Prostate gland (tissue), 2 donors: ENCODE data around the gene SPDEF. TPM values are rescaled to one million over a fixed set of nuclear protein-coding genes. Genes with fewer than 3 reads are reported as not detected.

Experiments used
- DNase-seq: peaks from one replicate; pipeline ENCODE4 v3.0.0-alpha.2; 2019; ENCODE audit warnings: low spot score
- H3K27ac ChIP-seq, 2 donors: fragments of 200-600 bp; sonication (generic); 2 replicates each; pipeline ENCODE4 v1.5.1; 2017 to 2019
- H3K27me3 ChIP-seq: fragments of 200-600 bp; sonication (generic); replicated peaks from 2 replicates; pipeline ENCODE4 v1.5.1; 2019; ENCODE audit not compliant: insufficient read depth
- H3K36me3 ChIP-seq, 2 donors: fragments of 200-600 bp; sonication (generic); 1 replicate in 1 of 2; 2 replicates in 1 of 2; pipeline versions ENCODE4 v1.5.1 to v1.8.1; 2017 to 2019
- H3K4me1 ChIP-seq: fragments of 200-600 bp; sonication (generic); replicated peaks from 2 replicates; pipeline ENCODE4 v1.5.1; 2019
- H3K4me3 ChIP-seq, 2 donors: fragments of 200-600 bp; sonication (generic); 2 replicates each; pipeline ENCODE4 v1.5.1; 2017 to 2019
- H3K9me3 ChIP-seq: fragments of 200-600 bp; sonication (generic); 2 replicates; pipeline ENCODE4 v1.5.1; 2017
- CTCF ChIP-seq, 4 experiments: fragments of 200-600 bp in 2 of 4; fragments of 450-650 bp in 2 of 4; sonication (generic) in 2 of 4; IDR thresholded peaks; 1 replicate in 3 of 4; 2 replicates in 1 of 4; pipeline ENCODE4 v1.5.1; 2016 to 2019; ENCODE audit warnings: antibody characterized with exemption in 4 of 4, mild to moderate bottlenecking in 2 of 4, moderate library complexity in 2 of 4
- POLR2A ChIP-seq: fragments of 450-650 bp; IDR thresholded peaks from one replicate; pipeline ENCODE4 v1.6.1; 2016; ENCODE audit warnings: antibody characterized with exemption, mild to moderate bottlenecking
- POLR2AphosphoS5 ChIP-seq: sonication (generic); formaldehyde crosslinking; IDR thresholded peaks from one replicate; pipeline ENCODE4 v1.6.1; 2017; ENCODE audit warnings: antibody characterized with exemption
- WGBS: methylation state at CpG from one replicate; pipeline ENCODE4 v1.1.5; 2018; 5-methylcytosine and 5-hydroxymethylcytosine counted together
- intact Hi-C: fragments of 100-400 bp; cut with DNase I; formaldehyde crosslinking; loops from one replicate; pipeline ENCODE4 v1.14.2; 2022
- total RNA-seq, 2 donors: library from RNA; depleted of rRNA; stranded (reverse); fragments of >200 nt; gene quantifications; one replicate each; pipeline ENCODE4 v1.1.0, GENCODE V29; 2016

SPDEF gene
- total RNA-seq, 2 donors from 2014 or later: 165 to 738 TPM

GRCh38 chr6:34536251-34536958 is 19.7 kb downstream of the SPDEF start:
- H3K4me1 ChIP-seq: peaks cover 30% of the 10 kb centered on the region
- no peaks in the 10 kb centered on the region for H3K9me3 ChIP-seq
- peak overlapping the region; percentile 81 to 84 for H3K27ac ChIP-seq
- no peaks in the 10 kb centered on the region for H3K27me3 ChIP-seq
- peak; percentile 92 for DNase-seq
- TF ChIP-seq POLR2AphosphoS5 (peak; percentile 85), POLR2A (no peak)
- H3K4me3 ChIP-seq: no peak overlapping the region
- WGBS: 41% methylated on average over 3 of the region's 3 CpGs
- H3K36me3 ChIP-seq: no peaks in the 10 kb centered on the region
- intact Hi-C loops: no loop called here

DNA sequence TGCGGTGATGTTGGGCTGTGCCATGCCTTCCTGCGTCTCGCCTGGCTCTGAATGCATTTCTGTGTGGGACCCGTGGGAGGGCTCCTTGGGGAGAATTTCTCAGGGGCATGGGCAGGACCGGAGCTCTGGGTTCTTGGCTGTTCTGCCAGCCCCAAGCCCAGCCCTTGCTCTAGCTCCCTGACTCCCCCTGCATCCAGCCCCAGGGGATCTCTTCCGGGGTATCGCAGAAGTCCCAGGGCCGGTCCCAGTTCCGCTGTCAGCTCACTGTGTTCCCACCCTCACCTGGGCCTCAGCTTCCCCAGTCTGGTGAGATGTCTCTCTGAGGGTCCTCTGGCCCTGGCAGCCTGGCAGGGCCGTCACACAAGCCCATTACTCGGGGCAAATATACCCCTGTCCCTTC is 20.5 kb downstream of the SPDEF start:
- Histone ChIP-seq H3K4me1 (peaks cover 27% of the 10 kb centered on the region), H3K27me3 (no peaks in the 10 kb centered on the region), H3K36me3 (no peaks in the 10 kb centered on the region), H3K27ac (peak overlapping the region; percentile 81 to 84), H3K4me3 (no peak overlapping the region), H3K9me3 (no peaks in the 10 kb centered on the region)
- WGBS: 55% methylated on average over 11 of the region's 11 CpGs
- no peak for DNase-seq
- intact Hi-C loops: no loop called here
- no peak for TF ChIP-seq CTCF (IDR thresholded peaks at IDR 0.05)
- no peak for TF ChIP-seq POLR2A
- TF ChIP-seq POLR2AphosphoS5: no peak

- no peak overlapping the region for H3K4me3 ChIP-seq
- peak overlapping the region; percentile 81 to 84 for H3K27ac ChIP-seq
- no peaks in the 10 kb centered on the region for H3K9me3 ChIP-seq
- TF ChIP-seq CTCF (IDR thresholded peaks at IDR 0.05) (no peak), POLR2A (no peak), POLR2AphosphoS5 (no peak)
- H3K4me1 ChIP-seq: peaks cover 22% of the 10 kb centered on the region
- H3K27me3 ChIP-seq: no peaks in the 10 kb centered on the region
- no peaks in the 10 kb centered on the region for H3K36me3 ChIP-seq
- WGBS: 76% methylated on average over 6 of the region's 6 CpGs
- DNase-seq: no peak
- intact Hi-C loops: no loop called here
Measured at GRCh38 chr6:34535199-34535598, 20.9 kb downstream of the SPDEF start.

DNA sequence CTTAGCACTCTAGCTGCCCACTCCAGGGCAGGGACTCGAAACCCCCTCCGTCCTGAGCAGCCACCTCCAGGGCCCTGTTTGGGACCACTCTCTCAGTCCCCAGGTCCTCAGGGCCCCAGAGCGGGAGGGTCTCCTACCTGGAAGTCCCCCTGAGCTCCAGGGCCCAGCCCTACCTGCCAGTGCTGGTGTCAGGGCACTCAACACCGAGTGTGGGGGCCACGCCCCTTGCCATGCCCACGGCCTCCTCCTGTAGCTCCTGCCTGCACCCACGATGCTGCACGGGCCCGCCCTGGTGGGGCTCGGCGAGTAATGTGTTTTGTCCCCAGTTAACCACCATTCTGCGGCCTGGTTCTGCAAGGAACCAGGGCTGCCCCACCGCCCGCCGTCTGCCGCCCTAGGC is 21.5 kb downstream of the SPDEF start:
- no peaks in the 10 kb centered on the region for H3K27me3 ChIP-seq
- DNase-seq: no peak
- peak overlapping the region; percentile 81 to 84 for H3K27ac ChIP-seq
- 73% methylated on average over 16 of the region's 16 CpGs for WGBS
- H3K4me3 ChIP-seq: no peak overlapping the region
- no peaks in the 10 kb centered on the region for H3K9me3 ChIP-seq
- H3K36me3 ChIP-seq: no peaks in the 10 kb centered on the region
- intact Hi-C loops: no loop called here
- peaks cover 22% of the 10 kb centered on the region for H3K4me1 ChIP-seq
- TF ChIP-seq POLR2AphosphoS5 (no peak), POLR2A (no peak), CTCF (IDR thresholded peaks at IDR 0.05) (no peak)

DNA sequence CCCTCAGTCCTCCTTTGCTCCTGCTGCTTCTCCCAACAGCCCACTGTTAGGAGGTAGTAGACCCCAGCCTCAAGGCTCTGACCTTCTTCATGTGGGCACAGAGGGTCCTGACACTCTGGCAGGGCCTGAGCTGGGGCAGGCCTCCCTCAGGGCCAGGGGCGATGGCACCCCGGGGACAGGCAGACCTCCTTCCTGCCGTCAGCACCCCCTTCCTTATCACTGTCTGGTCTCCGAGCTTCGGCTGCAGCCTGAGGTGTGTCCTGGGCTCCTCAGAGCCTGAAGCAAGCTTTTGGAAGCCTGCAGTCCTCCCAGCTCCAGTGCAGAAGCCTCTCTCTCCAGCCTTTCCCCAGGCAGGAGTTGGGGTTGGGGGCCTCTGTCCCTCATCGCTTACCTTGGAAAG is 22.0 kb downstream of the SPDEF start:
- TF ChIP-seq POLR2AphosphoS5 (no peak), CTCF (IDR thresholded peaks at IDR 0.05) (no peak), POLR2A (no peak)
- Histone ChIP-seq H3K4me1 (peaks cover 22% of the 10 kb centered on the region), H3K27me3 (no peaks in the 10 kb centered on the region), H3K9me3 (no peaks in the 10 kb centered on the region), H3K4me3 (no peak overlapping the region), H3K27ac (peak overlapping the region; percentile 81 to 84), H3K36me3 (no peaks in the 10 kb centered on the region)
- WGBS: 86% methylated on average over 6 of the region's 6 CpGs
- DNase-seq: no peak
- intact Hi-C loops: no loop called here
